ENCODE results near the gene PSKH1. TPM values are rescaled to one million over a fixed set of nuclear protein-coding genes. Genes with fewer than 3 reads are reported as not detected.

The PSKH1 gene
- total and polyA plus RNA-seq, 10 of the 15 experiments (the other 5 are each of a cell fraction or from before 2014, with no cell fraction given): 0.63 to 20.4 (median 7.8) TPM

DNA sequence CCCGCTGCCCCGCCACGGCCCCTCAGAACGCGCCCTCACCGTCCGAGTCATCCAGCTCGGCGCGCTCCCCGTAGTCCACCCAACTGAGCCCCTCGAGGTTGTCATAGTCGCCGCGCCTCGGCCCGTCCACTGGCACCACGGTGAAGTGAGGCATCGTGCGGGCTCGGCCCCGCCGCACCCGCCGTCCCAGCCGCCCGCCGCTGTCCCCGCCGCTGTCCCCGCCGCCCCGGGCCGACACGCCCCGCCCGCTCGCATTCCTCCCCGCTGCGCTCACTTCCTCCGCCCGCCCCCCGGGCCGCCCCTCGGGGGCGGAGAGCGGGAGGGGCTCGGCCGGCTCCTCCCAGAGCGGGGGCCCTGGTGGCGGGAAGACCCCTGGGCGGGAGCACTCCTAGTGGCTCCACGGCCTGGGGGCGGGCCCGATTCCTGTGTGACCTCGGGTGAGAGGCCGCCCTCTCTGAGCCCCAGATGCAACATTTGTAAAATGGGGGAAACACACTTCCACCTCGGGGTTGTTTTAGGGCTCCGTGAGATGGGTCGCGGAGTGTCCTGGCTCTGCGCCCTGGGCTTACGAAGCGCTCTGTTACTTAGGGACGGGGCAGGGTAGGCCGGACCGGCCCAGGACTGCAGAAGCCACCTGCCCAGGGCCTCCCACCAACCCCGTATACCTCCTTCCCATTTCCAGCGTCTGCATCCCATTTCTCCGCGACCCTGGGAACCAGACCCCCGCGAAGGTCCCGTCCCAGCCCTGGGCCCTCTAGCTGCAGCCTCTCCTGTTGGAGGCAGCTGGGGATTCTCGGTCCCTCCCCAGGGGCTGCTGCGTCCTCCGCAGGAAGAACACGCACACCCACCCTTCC lies 75.6 kb downstream of the PSKH1 start, which contains the start of gene SLC12A4 (continued):
- TF ChIP-seq, protein P1, sequence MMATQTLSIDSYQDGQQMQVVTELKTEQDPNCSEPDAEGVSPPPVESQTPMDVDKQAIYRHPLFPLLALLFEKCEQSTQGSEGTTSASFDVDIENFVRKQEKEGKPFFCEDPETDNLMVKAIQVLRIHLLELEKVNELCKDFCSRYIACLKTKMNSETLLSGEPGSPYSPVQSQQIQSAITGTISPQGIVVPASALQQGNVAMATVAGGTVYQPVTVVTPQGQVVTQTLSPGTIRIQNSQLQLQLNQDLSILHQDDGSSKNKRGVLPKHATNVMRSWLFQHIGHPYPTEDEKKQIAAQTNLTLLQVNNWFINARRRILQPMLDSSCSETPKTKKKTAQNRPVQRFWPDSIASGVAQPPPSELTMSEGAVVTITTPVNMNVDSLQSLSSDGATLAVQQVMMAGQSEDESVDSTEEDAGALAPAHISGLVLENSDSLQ (IDR thresholded peaks at IDR 0.05): no peak
- TF ChIP-seq CBFB (IDR thresholded peaks at IDR 0.05; ENCODE audit: low read depth) (no peak), SIN3A (IDR thresholded peaks at IDR 0.05; ENCODE audit: low read depth, low read length) (peak; percentile 47; the same call in 1 of the 2 replicates), PML (IDR thresholded peaks at IDR 0.05; ENCODE audit: low read length) (0 out of 2 replicates have a peak, but pooled peaks have one; percentile 38), NRF1 (conservative IDR thresholded peaks at IDR 0.05; ENCODE audit: low read depth, low read length) (no peak), SP1 (IDR thresholded peaks at IDR 0.05; ENCODE audit: low read depth, low read length) (peak; percentile 49), POLR2AphosphoS2 (IDR thresholded peaks at IDR 0.05; ENCODE audit: low read depth, low read length) (no peak), MEF2A (IDR thresholded peaks at IDR 0.05; ENCODE audit: insufficient read depth, low read depth, low read length) (no peak)
- TF ChIP-seq, protein P2, sequence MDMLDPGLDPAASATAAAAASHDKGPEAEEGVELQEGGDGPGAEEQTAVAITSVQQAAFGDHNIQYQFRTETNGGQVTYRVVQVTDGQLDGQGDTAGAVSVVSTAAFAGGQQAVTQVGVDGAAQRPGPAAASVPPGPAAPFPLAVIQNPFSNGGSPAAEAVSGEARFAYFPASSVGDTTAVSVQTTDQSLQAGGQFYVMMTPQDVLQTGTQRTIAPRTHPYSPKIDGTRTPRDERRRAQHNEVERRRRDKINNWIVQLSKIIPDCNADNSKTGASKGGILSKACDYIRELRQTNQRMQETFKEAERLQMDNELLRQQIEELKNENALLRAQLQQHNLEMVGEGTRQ (IDR thresholded peaks at IDR 0.05; ENCODE audit: borderline replicate concordance, low read depth, low read length): no peak
- TF ChIP-seq, protein P3, sequence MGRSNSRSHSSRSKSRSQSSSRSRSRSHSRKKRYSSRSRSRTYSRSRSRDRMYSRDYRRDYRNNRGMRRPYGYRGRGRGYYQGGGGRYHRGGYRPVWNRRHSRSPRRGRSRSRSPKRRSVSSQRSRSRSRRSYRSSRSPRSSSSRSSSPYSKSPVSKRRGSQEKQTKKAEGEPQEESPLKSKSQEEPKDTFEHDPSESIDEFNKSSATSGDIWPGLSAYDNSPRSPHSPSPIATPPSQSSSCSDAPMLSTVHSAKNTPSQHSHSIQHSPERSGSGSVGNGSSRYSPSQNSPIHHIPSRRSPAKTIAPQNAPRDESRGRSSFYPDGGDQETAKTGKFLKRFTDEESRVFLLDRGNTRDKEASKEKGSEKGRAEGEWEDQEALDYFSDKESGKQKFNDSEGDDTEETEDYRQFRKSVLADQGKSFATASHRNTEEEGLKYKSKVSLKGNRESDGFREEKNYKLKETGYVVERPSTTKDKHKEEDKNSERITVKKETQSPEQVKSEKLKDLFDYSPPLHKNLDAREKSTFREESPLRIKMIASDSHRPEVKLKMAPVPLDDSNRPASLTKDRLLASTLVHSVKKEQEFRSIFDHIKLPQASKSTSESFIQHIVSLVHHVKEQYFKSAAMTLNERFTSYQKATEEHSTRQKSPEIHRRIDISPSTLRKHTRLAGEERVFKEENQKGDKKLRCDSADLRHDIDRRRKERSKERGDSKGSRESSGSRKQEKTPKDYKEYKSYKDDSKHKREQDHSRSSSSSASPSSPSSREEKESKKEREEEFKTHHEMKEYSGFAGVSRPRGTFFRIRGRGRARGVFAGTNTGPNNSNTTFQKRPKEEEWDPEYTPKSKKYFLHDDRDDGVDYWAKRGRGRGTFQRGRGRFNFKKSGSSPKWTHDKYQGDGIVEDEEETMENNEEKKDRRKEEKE (IDR thresholded peaks at IDR 0.05): no peak
- TF ChIP-seq, protein P4, sequence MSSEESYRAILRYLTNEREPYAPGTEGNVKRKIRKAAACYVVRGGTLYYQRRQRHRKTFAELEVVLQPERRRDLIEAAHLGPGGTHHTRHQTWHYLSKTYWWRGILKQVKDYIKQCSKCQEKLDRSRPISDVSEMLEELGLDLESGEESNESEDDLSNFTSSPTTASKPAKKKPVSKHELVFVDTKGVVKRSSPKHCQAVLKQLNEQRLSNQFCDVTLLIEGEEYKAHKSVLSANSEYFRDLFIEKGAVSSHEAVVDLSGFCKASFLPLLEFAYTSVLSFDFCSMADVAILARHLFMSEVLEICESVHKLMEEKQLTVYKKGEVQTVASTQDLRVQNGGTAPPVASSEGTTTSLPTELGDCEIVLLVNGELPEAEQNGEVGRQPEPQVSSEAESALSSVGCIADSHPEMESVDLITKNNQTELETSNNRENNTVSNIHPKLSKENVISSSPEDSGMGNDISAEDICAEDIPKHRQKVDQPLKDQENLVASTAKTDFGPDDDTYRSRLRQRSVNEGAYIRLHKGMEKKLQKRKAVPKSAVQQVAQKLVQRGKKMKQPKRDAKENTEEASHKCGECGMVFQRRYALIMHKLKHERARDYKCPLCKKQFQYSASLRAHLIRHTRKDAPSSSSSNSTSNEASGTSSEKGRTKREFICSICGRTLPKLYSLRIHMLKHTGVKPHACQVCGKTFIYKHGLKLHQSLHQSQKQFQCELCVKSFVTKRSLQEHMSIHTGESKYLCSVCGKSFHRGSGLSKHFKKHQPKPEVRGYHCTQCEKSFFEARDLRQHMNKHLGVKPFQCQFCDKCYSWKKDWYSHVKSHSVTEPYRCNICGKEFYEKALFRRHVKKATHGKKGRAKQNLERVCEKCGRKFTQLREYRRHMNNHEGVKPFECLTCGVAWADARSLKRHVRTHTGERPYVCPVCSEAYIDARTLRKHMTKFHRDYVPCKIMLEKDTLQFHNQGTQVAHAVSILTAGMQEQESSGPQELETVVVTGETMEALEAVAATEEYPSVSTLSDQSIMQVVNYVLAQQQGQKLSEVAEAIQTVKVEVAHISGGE (CRISPR knock-in tag; IDR thresholded peaks at IDR 0.05): no peak
- TF ChIP-seq, protein P5, sequence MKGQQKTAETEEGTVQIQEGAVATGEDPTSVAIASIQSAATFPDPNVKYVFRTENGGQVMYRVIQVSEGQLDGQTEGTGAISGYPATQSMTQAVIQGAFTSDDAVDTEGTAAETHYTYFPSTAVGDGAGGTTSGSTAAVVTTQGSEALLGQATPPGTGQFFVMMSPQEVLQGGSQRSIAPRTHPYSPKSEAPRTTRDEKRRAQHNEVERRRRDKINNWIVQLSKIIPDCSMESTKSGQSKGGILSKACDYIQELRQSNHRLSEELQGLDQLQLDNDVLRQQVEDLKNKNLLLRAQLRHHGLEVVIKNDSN (IDR thresholded peaks at IDR 0.05; ENCODE audit: borderline replicate concordance, extremely low read length, insufficient read depth, low read depth, low read length): no peak
- TF ChIP-seq, protein P6, sequence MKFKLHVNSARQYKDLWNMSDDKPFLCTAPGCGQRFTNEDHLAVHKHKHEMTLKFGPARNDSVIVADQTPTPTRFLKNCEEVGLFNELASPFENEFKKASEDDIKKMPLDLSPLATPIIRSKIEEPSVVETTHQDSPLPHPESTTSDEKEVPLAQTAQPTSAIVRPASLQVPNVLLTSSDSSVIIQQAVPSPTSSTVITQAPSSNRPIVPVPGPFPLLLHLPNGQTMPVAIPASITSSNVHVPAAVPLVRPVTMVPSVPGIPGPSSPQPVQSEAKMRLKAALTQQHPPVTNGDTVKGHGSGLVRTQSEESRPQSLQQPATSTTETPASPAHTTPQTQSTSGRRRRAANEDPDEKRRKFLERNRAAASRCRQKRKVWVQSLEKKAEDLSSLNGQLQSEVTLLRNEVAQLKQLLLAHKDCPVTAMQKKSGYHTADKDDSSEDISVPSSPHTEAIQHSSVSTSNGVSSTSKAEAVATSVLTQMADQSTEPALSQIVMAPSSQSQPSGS (IDR thresholded peaks at IDR 0.05; ENCODE audit: low read length): no peak
- TF ChIP-seq, protein P7, sequence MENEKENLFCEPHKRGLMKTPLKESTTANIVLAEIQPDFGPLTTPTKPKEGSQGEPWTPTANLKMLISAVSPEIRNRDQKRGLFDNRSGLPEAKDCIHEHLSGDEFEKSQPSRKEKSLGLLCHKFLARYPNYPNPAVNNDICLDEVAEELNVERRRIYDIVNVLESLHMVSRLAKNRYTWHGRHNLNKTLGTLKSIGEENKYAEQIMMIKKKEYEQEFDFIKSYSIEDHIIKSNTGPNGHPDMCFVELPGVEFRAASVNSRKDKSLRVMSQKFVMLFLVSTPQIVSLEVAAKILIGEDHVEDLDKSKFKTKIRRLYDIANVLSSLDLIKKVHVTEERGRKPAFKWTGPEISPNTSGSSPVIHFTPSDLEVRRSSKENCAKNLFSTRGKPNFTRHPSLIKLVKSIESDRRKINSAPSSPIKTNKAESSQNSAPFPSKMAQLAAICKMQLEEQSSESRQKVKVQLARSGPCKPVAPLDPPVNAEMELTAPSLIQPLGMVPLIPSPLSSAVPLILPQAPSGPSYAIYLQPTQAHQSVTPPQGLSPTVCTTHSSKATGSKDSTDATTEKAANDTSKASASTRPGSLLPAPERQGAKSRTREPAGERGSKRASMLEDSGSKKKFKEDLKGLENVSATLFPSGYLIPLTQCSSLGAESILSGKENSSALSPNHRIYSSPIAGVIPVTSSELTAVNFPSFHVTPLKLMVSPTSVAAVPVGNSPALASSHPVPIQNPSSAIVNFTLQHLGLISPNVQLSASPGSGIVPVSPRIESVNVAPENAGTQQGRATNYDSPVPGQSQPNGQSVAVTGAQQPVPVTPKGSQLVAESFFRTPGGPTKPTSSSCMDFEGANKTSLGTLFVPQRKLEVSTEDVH (IDR thresholded peaks at IDR 0.05; ENCODE audit: low read depth, partially characterized antibody): peak; percentile 86
